ENCODE measurements around the gene ETV2.
A peak's percentile ranks its signal among the peaks of the same experiment; 100 is the strongest.

The ETV2 gene

DNA sequence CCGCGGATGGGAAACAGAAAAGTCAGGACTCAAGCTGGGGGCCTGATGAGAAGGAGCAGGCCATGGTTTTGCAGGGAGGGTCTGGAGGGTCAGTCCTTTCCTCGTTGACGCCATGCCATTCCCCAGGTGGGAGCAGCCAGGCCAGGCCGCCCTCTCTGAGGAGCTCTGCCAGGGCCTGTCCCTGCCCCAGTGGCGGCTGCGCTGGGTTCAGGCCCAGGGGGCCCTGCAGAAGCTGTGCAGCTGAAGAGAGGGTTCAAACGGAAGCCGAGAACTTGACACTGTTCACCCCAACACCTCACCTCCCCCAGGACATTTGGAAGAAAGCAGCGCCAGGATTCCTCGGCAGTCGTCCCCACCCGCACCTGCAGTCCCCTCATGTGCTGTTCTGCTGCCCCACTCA is 18.8 kb upstream of the ETV2 start:
- Histone ChIP-seq H3K4me3 (replicated peaks; ENCODE audit: insufficient read depth, low read length) (no peak overlapping the region), H3K27ac (replicated peaks) (no peak overlapping the region), H3K27me3 (ENCODE audit: insufficient read depth, poor library complexity, severe bottlenecking) (no peaks in the 10 kb centered on the region)
- DNase-seq (ENCODE audit: low read depth in 1 of 2, low spot score in 1 of 2): no peak
- TF ChIP-seq, protein P1, sequence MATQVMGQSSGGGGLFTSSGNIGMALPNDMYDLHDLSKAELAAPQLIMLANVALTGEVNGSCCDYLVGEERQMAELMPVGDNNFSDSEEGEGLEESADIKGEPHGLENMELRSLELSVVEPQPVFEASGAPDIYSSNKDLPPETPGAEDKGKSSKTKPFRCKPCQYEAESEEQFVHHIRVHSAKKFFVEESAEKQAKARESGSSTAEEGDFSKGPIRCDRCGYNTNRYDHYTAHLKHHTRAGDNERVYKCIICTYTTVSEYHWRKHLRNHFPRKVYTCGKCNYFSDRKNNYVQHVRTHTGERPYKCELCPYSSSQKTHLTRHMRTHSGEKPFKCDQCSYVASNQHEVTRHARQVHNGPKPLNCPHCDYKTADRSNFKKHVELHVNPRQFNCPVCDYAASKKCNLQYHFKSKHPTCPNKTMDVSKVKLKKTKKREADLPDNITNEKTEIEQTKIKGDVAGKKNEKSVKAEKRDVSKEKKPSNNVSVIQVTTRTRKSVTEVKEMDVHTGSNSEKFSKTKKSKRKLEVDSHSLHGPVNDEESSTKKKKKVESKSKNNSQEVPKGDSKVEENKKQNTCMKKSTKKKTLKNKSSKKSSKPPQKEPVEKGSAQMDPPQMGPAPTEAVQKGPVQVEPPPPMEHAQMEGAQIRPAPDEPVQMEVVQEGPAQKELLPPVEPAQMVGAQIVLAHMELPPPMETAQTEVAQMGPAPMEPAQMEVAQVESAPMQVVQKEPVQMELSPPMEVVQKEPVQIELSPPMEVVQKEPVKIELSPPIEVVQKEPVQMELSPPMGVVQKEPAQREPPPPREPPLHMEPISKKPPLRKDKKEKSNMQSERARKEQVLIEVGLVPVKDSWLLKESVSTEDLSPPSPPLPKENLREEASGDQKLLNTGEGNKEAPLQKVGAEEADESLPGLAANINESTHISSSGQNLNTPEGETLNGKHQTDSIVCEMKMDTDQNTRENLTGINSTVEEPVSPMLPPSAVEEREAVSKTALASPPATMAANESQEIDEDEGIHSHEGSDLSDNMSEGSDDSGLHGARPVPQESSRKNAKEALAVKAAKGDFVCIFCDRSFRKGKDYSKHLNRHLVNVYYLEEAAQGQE (IDR thresholded peaks at IDR 0.05; ENCODE audit: insufficient replicate concordance, low read depth): no peak
- no peak for TF ChIP-seq SPI1 (IDR thresholded peaks at IDR 0.05; ENCODE audit: borderline replicate concordance, low read depth)
- TF ChIP-seq GABPA (IDR thresholded peaks at IDR 0.05; ENCODE audit: low read depth): no peak
- TF ChIP-seq POLR2AphosphoS5 (IDR thresholded peaks at IDR 0.05; ENCODE audit: low read depth): no peak
- TF ChIP-seq, protein P2, sequence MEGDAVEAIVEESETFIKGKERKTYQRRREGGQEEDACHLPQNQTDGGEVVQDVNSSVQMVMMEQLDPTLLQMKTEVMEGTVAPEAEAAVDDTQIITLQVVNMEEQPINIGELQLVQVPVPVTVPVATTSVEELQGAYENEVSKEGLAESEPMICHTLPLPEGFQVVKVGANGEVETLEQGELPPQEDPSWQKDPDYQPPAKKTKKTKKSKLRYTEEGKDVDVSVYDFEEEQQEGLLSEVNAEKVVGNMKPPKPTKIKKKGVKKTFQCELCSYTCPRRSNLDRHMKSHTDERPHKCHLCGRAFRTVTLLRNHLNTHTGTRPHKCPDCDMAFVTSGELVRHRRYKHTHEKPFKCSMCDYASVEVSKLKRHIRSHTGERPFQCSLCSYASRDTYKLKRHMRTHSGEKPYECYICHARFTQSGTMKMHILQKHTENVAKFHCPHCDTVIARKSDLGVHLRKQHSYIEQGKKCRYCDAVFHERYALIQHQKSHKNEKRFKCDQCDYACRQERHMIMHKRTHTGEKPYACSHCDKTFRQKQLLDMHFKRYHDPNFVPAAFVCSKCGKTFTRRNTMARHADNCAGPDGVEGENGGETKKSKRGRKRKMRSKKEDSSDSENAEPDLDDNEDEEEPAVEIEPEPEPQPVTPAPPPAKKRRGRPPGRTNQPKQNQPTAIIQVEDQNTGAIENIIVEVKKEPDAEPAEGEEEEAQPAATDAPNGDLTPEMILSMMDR (IDR thresholded peaks at IDR 0.05; ENCODE audit: insufficient read depth, low read length): no peak

- Histone ChIP-seq H3K27me3 (ENCODE audit: insufficient read depth, poor library complexity, severe bottlenecking) (no peaks in the 10 kb centered on the region), H3K27ac (replicated peaks) (no peak overlapping the region), H3K4me3 (replicated peaks; ENCODE audit: insufficient read depth, low read length) (no peak overlapping the region)
- no peak for TF ChIP-seq POLR2AphosphoS5 (IDR thresholded peaks at IDR 0.05; ENCODE audit: low read depth)
- TF ChIP-seq, protein P1 (IDR thresholded peaks at IDR 0.05; ENCODE audit: insufficient replicate concordance, low read depth): no peak
- TF ChIP-seq SPI1 (IDR thresholded peaks at IDR 0.05; ENCODE audit: borderline replicate concordance, low read depth): no peak
- no peak for DNase-seq (ENCODE audit: low read depth in 1 of 2, low spot score in 1 of 2)
Measured at GRCh38 chr19:35623327-35624010, 18.1 kb upstream of the ETV2 start.

DNA sequence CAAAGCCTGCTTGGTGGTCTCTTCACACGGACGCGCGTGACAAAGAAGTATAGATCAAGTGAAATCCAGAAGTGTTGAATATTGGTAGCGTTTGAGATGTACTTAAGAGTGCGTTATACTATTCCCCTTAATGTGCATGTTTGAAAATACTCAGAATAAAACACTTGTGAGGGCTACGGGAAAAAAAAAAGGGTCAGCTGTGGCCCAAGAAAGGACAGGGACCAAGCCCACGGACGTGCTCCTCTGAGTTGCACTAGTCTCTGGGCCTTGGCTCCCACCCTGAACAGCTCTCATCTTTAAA is 13.3 kb upstream of the ETV2 start:
- TF ChIP-seq, protein P1 (IDR thresholded peaks at IDR 0.05; ENCODE audit: insufficient replicate concordance, low read depth): no peak
- TF ChIP-seq, protein P2 (IDR thresholded peaks at IDR 0.05; ENCODE audit: insufficient read depth, low read length): no peak
- DNase-seq (ENCODE audit: low read depth in 1 of 2, low spot score in 1 of 2): no peak
- Histone ChIP-seq H3K27ac (replicated peaks) (peak overlapping the region; percentile 83), H3K27me3 (ENCODE audit: insufficient read depth, poor library complexity, severe bottlenecking) (no peaks in the 10 kb centered on the region), H3K4me3 (replicated peaks; ENCODE audit: insufficient read depth, low read length) (peak overlapping the region; percentile 88)
